Measurements from ENCODE around the gene NACC2.

Gene NACC2

GRCh38 chr9:136095070-136096058 is at the start of gene NACC2:
TSS of gene NACC2 (minus strand) at chr9:136095289. CDS start at chr9:136050521, 44,768 bp downstream.
- DNase-seq (ENCODE audit: low read depth), result peak; percentile 74

GRCh38 chr9:136144450-136144849 is 49.4 kb upstream of the NACC2 start:
- DNase-seq (ENCODE audit: low read depth), result no peak

- DNase-seq (ENCODE audit: low read depth), result peak; percentile 25
Measured at GRCh38 chr9:136143215-136144001, 48.3 kb upstream of the NACC2 start.

- no peak for DNase-seq (ENCODE audit: low read depth)
Measured at GRCh38 chr9:136142859-136143214, 47.7 kb upstream of the NACC2 start.

- DNase-seq (ENCODE audit: low read depth), result no peak
Measured at GRCh38 chr9:136142414-136142796, 47.3 kb upstream of the NACC2 start.

GRCh38 chr9:136141682-136142413 is 46.8 kb upstream of the NACC2 start:
- no peak for DNase-seq (ENCODE audit: low read depth)

GRCh38 chr9:136140966-136141365 is 45.9 kb upstream of the NACC2 start:
- DNase-seq (ENCODE audit: low read depth), result no peak

GRCh38 chr9:136140046-136140445 is 45.0 kb upstream of the NACC2 start:
- no peak for DNase-seq (ENCODE audit: low read depth)

GRCh38 chr9:136138566-136138965 is 43.5 kb upstream of the NACC2 start:
- DNase-seq (ENCODE audit: low read depth), result peak; percentile 16

- DNase-seq (ENCODE audit: low read depth), result no peak
Measured at GRCh38 chr9:136137321-136138265, 42.5 kb upstream of the NACC2 start.

GRCh38 chr9:136136127-136136925 is 41.2 kb upstream of the NACC2 start:
- DNase-seq (ENCODE audit: low read depth), result no peak

- no peak for DNase-seq (ENCODE audit: low read depth)
Measured at GRCh38 chr9:136135326-136136126, 40.4 kb upstream of the NACC2 start.

- DNase-seq (ENCODE audit: low read depth), result no peak
Measured at GRCh38 chr9:136133959-136134484, 38.9 kb upstream of the NACC2 start.

- peak; percentile 18 for DNase-seq (ENCODE audit: low read depth)
Measured at GRCh38 chr9:136133191-136133958, 38.3 kb upstream of the NACC2 start.

GRCh38 chr9:136132512-136133050 is 37.5 kb upstream of the NACC2 start:
- no peak for DNase-seq (ENCODE audit: low read depth)

GRCh38 chr9:136131629-136132511 is 36.8 kb upstream of the NACC2 start:
- DNase-seq (ENCODE audit: low read depth), result no peak

- DNase-seq (ENCODE audit: low read depth), result no peak
Measured at GRCh38 chr9:136129176-136129575, 34.1 kb upstream of the NACC2 start.
